ENCODE data around the gene PYY.
"Not testable (repeated sequence)": the region's sequence is repeated elsewhere in the genome, so short reads cannot be mapped to it uniquely, and the experiment has no call there.

Gene PYY

DNA sequence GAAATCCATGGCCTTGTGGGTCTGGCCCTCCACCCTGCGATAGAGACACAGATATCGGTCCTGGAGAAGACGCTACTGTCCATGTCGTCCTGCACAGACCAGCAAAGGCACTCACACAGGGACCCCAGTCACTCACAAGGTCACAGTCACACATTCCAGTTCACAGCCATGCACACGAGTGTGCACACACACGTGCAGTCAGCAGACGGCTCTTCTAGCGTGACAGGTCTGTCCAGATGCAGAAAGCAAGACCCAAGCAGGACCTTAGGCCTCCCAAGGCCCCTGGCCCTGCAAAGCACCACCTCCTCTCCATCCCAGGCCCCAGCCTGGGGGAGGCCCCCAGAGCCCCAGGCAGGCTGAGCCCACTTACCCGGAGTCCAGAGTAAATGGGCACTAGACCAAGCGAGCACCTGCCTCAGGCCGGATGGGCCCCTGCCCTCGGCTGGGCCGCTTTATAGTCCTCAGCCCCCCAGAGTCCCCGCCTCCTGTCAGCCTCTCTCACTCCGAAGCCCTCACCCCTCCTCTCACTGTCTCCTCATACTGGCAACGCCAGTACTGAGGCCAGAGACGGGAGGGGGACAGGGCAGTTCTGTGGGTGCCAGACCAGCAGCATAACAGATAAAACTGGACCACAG, 11.6 kb downstream of the PYY start, which contains the start of gene PPY:
Gene PPY, minus strand, starts transcription at position 426 of the 635 bp plus-strand sequence. CDS start 822 bp downstream, outside the sequence.
- no peak for DNase-seq

GRCh38 chr17:43940630-43941029, 13.1 kb downstream of the PYY start:
- peak; percentile 26 for DNase-seq

GRCh38 chr17:43939886-43940285, 13.9 kb downstream of the PYY start:
- no peak for DNase-seq

GRCh38 chr17:43939452-43939851, 14.3 kb downstream of the PYY start:
- not testable (repeated sequence) for DNase-seq

GRCh38 chr17:43938838-43939182, 14.9 kb downstream of the PYY start:
- DNase-seq = no peak

- DNase-seq = no peak
Measured at GRCh38 chr17:43936434-43936833, 17.3 kb downstream of the PYY start.

- DNase-seq = no peak
Measured at GRCh38 chr17:43935926-43936261, 17.8 kb downstream of the PYY start.

- DNase-seq = no peak
Measured at GRCh38 chr17:43935204-43935925, 18.4 kb downstream of the PYY start.

GRCh38 chr17:43932923-43933322, 20.8 kb downstream of the PYY start:
- no peak for DNase-seq

GRCh38 chr17:43932357-43932756, 21.4 kb downstream of the PYY start:
- DNase-seq = no peak

DNA sequence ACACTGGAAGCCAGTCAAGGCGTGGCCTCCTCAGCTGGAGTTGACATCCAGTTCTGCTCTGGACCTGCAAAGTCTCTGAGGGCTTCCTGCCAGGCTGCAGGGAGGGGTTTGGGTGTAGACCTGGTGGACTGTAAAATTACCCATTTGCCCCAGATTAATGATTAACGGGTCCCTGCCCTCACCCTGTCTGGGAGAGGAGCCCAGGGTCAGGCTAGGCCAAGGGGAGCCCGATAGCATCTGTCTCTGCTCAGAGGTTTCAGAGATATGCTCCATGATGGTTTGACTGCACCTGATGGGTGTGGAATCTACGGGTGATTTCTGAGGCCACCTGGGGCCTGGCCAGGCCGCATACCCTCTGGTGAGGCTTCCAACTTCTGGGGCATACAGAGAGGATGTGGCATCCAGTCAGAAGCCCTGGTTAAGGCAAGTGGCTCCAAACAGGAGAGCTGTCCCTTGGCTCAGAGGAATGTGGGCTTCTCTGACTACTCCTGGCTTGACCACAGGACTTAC, 22.6 kb downstream of the PYY start:
- no peak for DNase-seq

DNA sequence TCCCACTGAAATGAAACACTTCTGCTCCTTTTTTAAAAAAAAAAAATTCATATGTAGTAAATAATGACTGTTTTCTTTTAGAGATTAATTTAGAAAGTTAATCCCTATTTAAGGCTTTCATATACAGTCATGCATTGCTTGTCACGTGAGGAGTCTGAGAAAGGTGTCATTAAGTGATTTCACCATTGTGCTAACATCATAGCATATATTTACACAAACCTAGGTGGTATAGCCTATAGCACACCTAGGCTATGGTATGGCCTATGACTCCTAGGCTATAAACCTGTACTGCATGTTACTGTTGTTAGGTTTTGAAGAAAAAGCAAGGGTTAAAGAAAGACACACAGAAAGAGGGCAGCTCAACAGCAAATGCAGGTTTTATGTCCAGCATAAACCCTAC, 25.1 kb downstream of the PYY start:
- DNase-seq = no peak

- not testable (repeated sequence) for DNase-seq
Measured at GRCh38 chr17:43927929-43928328, 25.8 kb downstream of the PYY start.

GRCh38 chr17:43927060-43927864, 26.5 kb downstream of the PYY start:
- peak; percentile 29 for DNase-seq

DNA sequence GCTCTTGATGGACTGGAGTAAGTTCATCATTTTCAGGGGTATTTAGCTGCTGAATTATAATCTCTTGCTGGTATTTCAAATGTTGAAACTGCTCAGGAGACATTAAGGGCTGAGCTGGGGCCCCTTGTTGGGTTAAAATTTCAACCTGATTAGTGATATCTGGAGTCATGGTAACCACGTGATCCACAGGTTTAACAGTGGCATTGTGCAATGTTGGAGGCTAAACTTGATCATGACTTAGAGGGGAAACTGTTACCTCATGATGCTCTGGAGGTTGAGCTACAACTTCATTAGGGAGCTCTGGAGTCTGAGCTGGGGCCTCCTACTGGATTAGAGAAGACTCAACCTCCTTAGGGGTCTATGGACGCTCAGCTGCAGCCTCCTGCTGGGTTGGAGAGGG, 29.2 kb downstream of the PYY start:
- no peak for DNase-seq

DNA sequence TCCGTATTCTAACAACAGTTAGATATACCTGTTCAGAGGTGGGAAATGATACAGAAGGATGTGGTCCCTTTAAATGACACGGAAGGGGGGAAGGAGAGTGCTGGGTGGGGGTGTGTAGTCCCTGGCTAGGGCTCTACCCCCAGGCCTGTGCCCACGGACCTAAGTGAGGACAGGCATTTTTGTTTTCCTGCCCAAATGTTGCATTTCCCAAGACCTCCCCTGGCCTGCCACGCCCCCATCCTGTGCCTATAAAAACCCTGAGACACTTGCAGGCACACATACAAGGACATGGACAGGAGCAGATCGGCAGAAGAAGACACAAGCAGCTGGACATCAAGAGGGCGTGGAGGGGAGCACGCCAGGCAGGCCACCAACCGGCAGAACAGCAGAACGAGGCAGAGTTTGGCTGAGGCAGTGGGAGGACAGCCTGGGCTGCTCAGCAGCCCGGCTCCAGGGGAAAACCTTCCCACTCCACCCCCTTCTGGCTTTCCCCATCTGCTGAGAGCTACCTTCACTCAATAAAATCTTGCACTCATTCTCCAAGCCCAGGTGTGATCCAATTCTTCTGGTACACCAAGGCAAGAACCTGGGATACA, 33.1 kb downstream of the PYY start:
- DNase-seq = no peak

DNA sequence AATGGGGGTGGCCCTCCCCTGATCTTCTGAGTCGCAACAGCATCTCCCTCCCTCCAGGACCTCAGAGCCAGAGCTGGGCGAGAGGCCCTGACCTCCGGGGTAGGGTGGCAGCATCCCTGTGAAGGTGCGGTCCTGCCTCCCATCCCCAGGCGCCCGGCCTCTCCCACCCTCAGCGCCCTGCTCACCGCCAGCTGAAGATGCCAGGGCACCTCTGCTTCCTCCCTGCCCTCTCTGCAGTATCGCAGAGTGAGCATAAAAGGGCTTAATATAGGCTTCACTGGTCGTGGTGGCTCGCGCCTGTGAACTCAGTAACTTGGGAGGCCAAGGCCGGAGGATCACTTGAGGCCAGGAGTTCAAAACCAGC, 35.7 kb downstream of the PYY start:
- no peak for DNase-seq

GRCh38 chr17:43917348-43918025, 36.3 kb downstream of the PYY start:
- DNase-seq = peak; percentile 61

DNA sequence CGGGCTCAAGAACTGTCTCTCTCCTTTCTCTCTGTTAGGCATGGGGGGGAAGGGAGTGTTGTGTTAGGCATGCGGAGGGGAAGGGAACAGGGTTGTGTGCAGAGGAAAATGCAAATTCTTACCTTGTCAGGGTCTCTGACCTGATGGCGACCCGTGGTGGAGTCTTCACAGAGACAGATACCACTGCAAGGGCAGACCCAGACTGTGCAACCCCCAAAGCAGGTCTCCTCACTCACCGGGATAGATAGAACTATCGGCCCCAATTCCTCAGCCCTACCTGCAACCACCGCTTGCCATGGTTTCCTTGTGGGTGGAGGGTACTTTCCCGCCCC, 36.8 kb downstream of the PYY start:
- no peak for DNase-seq

DNA sequence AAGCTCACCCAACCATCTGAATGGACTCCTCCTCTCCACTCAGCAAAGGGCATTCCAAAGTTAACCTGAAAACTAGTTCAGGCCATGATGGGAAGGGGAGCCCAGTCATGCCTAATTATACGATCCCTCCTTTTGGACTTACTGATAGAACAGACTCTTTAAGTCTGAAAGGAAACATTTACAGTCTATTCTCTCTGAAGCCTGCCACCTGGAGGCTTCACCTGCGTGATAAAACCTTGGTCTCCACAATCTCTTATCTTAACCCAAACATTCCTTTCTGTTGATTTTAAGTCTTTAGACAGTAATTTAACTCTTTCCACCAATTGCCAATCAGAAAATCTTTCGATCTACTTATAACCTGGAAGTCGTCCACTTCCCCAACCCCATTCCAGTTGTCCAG, 37.4 kb downstream of the PYY start:
- no peak for DNase-seq

GRCh38 chr17:43915559-43915958, 38.2 kb downstream of the PYY start:
- DNase-seq = no peak

DNA sequence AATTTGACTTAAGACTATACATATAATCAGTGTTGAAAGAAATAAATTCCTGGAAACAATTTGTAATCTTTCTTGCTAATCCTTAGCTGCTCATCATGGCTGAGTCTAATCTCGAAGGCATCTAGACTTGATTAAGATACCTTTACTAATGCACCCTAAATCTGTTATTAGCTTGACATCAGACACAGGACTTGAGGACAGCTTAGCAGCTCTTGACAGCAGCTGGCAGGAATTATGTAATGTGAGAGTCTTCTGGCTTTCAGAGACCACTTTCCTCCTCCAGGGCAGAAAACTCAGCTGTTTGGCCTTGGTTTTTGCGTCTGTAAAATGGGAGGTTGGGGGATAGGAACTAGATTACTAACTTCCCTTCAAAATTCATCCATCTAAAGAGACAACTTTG, 39.3 kb downstream of the PYY start:
- DNase-seq = no peak

DNA sequence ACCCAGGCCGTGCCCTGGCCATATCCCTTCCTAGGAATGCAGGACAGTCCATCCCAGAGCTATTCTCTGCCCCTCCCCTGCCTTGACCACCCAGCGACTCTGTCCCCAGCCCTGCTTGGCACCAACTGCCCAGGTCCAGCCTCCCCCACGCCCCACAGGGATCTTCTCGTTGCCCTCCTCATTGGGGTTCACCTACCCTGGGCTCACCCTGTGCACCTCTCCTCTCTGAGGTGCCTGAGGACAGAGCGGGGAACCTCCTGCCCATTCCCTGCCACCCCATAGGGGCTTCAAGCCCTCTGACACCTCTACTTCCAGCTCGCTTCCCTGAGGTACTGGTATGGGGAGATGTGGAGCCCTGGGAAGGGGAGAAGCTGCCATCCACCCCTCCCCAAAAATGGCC, 40.2 kb downstream of the PYY start:
- DNase-seq = no peak

Measured in stimulated activated CD4-positive, alpha-beta T cell treated with anti-CD3 and anti-CD28 coated beads, Interleukin-4, amount 100 ng/mL, for 1 hour (primary cell).